Progenitor cell of endocrine pancreas (in vitro differentiated cells): ENCODE measurements around the gene ZNF385B. TPM values are rescaled to one million over a fixed set of nuclear protein-coding genes. Genes with fewer than 3 reads are reported as not detected.

Experiments
- DNase-seq: peaks from one replicate; pipeline ENCODE4 v3.0.0; 2021; ENCODE audit warnings: low spot score; ENCODE audit not compliant: unreplicated experiment
- H3K27ac Mint-ChIP-seq: 2 replicates; pipeline ENCODE4 v1.8.0; 2021; ENCODE audit warnings: mild to moderate bottlenecking, moderate library complexity, mixed read lengths
- H3K27me3 Mint-ChIP-seq: 2 replicates; pipeline ENCODE4 v1.8.0; 2021; ENCODE audit warnings: mixed read lengths
- H3K36me3 Mint-ChIP-seq: 2 replicates; pipeline ENCODE4 v1.8.0; 2022; ENCODE audit warnings: mixed read lengths; ENCODE audit not compliant: insufficient read depth
- H3K4me1 Mint-ChIP-seq: 2 replicates; pipeline ENCODE4 v1.8.0; 2021; ENCODE audit warnings: low read depth, mixed read lengths
- H3K4me3 Mint-ChIP-seq: 2 replicates; pipeline ENCODE4 v1.8.0; 2021; ENCODE audit warnings: low read depth, mild to moderate bottlenecking, moderate library complexity, mixed read lengths
- H3K9me3 Mint-ChIP-seq: 2 replicates; pipeline ENCODE4 v1.8.0; 2021; ENCODE audit warnings: low read depth, mixed read lengths
- CTCF ChIP-seq: fragments of 200-600 bp; sonication (generic); IDR thresholded peaks from one replicate; pipeline ENCODE4 v1.5.0; 2021; ENCODE audit warnings: antibody characterized with exemption, mild to moderate bottlenecking; ENCODE audit not compliant: unreplicated experiment
- total RNA-seq: library from RNA; stranded (reverse); gene quantifications from 2 replicates; pipeline ENCODE4 v1.2.1, GENCODE V29; 2021

Gene ZNF385B
- total RNA-seq, 1 donor from 2014 or later: 4.9 TPM

GRCh38 chr2:179751163-179751809, 110.1 kb downstream of the ZNF385B start:
- TF ChIP-seq CTCF: peak; percentile 83
- no peaks in the 10 kb centered on the region for H3K36me3 Mint-ChIP-seq
- peaks cover 3% of the 10 kb centered on the region for H3K9me3 Mint-ChIP-seq

GRCh38 chr2:179749210-179749609, 112.2 kb downstream of the ZNF385B start:
- Mint-ChIP-seq H3K27ac (no peak overlapping the region), H3K27me3 (no peaks in the 10 kb centered on the region), H3K4me1 (no peaks in the 10 kb centered on the region), H3K36me3 (no peaks in the 10 kb centered on the region), H3K4me3 (no peak overlapping the region), H3K9me3 (peaks cover 3% of the 10 kb centered on the region)
- no peak for TF ChIP-seq CTCF
- DNase-seq: no peak

More at GRCh38 chr2:179751163-179751809, 110.1 kb downstream of the ZNF385B start:
- Mint-ChIP-seq H3K4me1 (no peaks in the 10 kb centered on the region), H3K4me3 (no peak overlapping the region), H3K27me3 (no peaks in the 10 kb centered on the region), H3K27ac (no peak overlapping the region)
- no peak for DNase-seq

GRCh38 chr2:179746981-179747380, 114.4 kb downstream of the ZNF385B start:
- no peak for DNase-seq
- Mint-ChIP-seq H3K9me3 (no peaks in the 10 kb centered on the region), H3K27ac (no peak overlapping the region), H3K4me1 (no peaks in the 10 kb centered on the region), H3K4me3 (no peak overlapping the region), H3K36me3 (no peaks in the 10 kb centered on the region), H3K27me3 (no peaks in the 10 kb centered on the region)
- TF ChIP-seq CTCF: no peak

- Mint-ChIP-seq H3K27ac (no peak overlapping the region), H3K4me3 (no peak overlapping the region), H3K9me3 (no peaks in the 10 kb centered on the region), H3K27me3 (no peaks in the 10 kb centered on the region), H3K4me1 (no peaks in the 10 kb centered on the region), H3K36me3 (no peaks in the 10 kb centered on the region)
- no peak for TF ChIP-seq CTCF
- no peak for DNase-seq
These were observed 115.7 kb downstream of the ZNF385B start for GRCh38 chr2:179745635-179746256.

DNA sequence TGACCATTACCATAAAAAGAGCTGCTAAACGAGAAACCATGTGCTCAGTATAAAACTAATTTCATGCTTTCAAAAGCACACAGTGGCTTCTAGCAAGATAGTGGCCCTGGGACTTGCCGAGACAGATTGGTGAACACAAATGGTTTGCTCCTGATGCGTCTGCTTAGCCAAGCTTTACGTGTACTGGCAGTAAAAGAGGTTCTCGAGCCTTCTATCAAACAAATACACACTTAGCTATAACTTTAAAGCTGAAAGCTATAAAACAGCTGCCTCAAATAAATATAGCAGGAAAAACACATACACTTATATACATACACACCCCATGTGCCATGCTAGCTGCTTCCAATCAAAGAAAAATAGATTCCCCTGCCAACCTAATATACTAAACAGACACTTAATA, 117.0 kb downstream of the ZNF385B start:
- no peak for TF ChIP-seq CTCF
- H3K36me3 Mint-ChIP-seq: no peaks in the 10 kb centered on the region

More for the DNA sequence above, 117.0 kb downstream of the ZNF385B start:
- H3K27me3 Mint-ChIP-seq: no peaks in the 10 kb centered on the region
- DNase-seq: no peak
- no peaks in the 10 kb centered on the region for H3K9me3 Mint-ChIP-seq
- no peaks in the 10 kb centered on the region for H3K4me1 Mint-ChIP-seq
- no peak overlapping the region for H3K27ac Mint-ChIP-seq
- no peak overlapping the region for H3K4me3 Mint-ChIP-seq
